ENCODE results near the gene USP8.
"Not testable (repeated sequence)": the region's sequence is repeated elsewhere in the genome, so short reads cannot be mapped to it uniquely, and the experiment has no call there.

The USP8 gene

DNA sequence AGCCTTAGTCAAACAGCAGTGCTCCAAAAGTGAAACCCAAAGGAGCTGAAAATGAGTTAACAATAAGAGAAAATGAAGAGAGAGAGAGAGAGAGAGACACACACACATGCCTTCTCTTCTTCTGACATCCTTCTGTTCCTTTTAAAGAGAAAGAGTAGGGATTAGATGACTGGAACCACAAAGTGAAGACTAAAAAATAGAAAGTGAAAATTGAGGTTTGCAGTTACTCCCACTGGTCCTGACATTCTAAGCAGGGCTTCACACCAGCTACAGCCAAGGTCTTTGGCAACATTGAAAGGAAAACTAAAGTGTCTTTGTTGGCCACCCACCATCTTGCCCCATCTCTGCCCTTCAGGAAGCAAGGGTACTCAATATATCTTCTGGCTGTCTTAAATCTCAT, 63.1 kb downstream of the USP8 start:
- no peaks in the 10 kb centered on the region for H3K9me3 Mint-ChIP-seq
- H3K4me1 Mint-ChIP-seq (ENCODE audit: low read depth) = peaks cover 10% of the 10 kb centered on the region
- peaks cover 44% of the 10 kb centered on the region for H3K36me3 Mint-ChIP-seq (ENCODE audit: low read depth)
- H3K27ac Mint-ChIP-seq = peak overlapping the region; percentile 6
- H3K4me3 Mint-ChIP-seq = no peak overlapping the region
- no peaks in the 10 kb centered on the region for H3K27me3 Mint-ChIP-seq (ENCODE audit: low read depth)

GRCh38 chr15:50493625-50494024, 69.4 kb downstream of the USP8 start:
- Mint-ChIP-seq H3K27ac (no peak overlapping the region), H3K27me3 (ENCODE audit: low read depth) (no peaks in the 10 kb centered on the region), H3K36me3 (ENCODE audit: low read depth) (peaks cover 35% of the 10 kb centered on the region), H3K4me3 (no peak overlapping the region), H3K9me3 (no peaks in the 10 kb centered on the region), H3K4me1 (ENCODE audit: low read depth) (no peaks in the 10 kb centered on the region)

DNA sequence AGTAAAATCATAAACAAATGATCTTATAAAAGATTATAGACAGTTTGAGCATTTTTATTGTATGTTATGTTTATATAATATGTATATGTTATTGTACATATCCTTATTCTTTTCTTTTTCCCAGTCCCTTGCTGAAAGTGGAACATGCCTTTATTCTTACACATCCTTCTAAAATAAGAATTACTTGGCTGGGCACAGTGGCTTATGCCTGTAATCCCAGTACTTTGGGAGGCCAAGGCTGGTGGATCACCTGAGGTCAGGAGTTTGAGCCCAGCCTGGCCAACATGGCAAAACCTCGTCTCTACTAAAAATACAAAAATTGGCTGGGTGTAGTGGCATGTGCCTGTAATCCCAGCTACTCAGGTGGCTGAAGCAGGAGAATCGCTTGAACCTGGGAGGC, 70.3 kb downstream of the USP8 start:
- H3K27ac Mint-ChIP-seq; H3K9me3 Mint-ChIP-seq; H3K4me3 Mint-ChIP-seq; H3K27me3 Mint-ChIP-seq (ENCODE audit: low read depth); H3K4me1 Mint-ChIP-seq (ENCODE audit: low read depth): not testable (repeated sequence)
- H3K36me3 Mint-ChIP-seq (ENCODE audit: low read depth) = peaks cover 42% of the 10 kb centered on the region

DNA sequence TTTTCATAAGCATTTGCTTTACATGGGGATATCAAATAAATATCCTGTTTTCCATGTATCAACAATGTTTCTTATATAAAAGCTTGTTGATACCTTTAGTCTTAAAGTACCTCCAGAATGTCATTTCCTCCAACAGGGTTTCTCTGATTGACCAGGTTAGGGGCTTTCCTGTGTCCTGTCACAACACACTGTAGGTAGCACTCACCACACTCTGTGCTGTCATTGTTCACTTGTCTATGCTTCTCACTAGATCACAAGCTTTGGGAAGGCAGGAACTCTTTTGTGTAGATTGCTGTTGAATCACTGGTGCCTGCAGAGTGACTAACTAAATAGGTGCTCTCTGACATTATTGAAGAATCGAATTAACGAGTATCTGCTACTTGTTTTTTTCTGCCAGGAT, 72.5 kb downstream of the USP8 start:
- Mint-ChIP-seq H3K4me1 (ENCODE audit: low read depth) (no peaks in the 10 kb centered on the region), H3K27me3 (ENCODE audit: low read depth) (no peaks in the 10 kb centered on the region), H3K9me3 (no peaks in the 10 kb centered on the region), H3K4me3 (no peak overlapping the region), H3K27ac (peak overlapping the region; percentile 3), H3K36me3 (ENCODE audit: low read depth) (peaks cover 42% of the 10 kb centered on the region)

DNA sequence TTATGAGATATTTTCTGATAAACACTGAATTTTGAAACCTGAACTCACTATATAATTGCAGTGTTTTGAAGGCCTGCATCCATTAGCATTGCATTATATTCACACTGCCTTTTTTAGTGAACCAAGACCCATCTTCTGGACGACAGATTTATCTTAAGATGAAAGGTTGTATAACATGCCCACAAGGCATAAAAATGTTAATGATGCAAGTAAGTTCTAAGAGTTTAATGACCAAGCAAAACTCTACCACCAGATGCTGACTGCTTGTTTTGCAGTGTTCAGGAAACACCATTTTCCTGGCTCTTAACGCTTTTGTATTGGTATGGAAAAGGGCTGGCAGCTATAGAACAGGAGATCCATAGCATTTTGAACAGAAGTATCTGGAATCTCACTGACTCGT, 76.1 kb downstream of the USP8 start:
- Mint-ChIP-seq H3K4me3 (no peak overlapping the region), H3K4me1 (ENCODE audit: low read depth) (peaks cover 6% of the 10 kb centered on the region), H3K27me3 (ENCODE audit: low read depth) (no peaks in the 10 kb centered on the region), H3K9me3 (no peaks in the 10 kb centered on the region), H3K27ac (no peak overlapping the region), H3K36me3 (ENCODE audit: low read depth) (peaks cover 35% of the 10 kb centered on the region)

GRCh38 chr15:50501815-50502214, 77.6 kb downstream of the USP8 start:
- peaks cover 28% of the 10 kb centered on the region for H3K36me3 Mint-ChIP-seq (ENCODE audit: low read depth)
- no peaks in the 10 kb centered on the region for H3K27me3 Mint-ChIP-seq (ENCODE audit: low read depth)
- no peaks in the 10 kb centered on the region for H3K9me3 Mint-ChIP-seq
- no peak overlapping the region for H3K27ac Mint-ChIP-seq
- H3K4me1 Mint-ChIP-seq (ENCODE audit: low read depth) = peaks cover 7% of the 10 kb centered on the region
- no peak overlapping the region for H3K4me3 Mint-ChIP-seq

DNA sequence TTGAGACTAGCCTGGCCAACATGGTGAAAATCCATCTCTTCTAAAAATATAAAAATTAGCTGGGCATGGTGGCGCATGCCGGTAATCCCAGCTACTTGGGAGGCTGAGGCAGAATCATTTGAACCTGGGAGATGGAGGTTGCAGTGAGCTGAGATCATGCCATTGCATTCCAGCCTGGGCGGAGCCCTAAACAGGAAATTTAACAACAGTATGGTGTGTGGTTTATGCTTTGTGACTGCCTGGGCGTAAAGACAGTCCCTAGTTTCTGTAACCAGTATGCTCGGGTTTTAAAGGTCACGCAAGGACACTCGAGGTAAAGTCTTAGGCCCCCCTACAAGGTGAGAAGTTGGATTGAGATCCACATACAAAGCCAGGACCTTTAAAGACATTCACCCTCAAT, 78.9 kb downstream of the USP8 start:
- H3K27ac Mint-ChIP-seq = no peak overlapping the region

DNA sequence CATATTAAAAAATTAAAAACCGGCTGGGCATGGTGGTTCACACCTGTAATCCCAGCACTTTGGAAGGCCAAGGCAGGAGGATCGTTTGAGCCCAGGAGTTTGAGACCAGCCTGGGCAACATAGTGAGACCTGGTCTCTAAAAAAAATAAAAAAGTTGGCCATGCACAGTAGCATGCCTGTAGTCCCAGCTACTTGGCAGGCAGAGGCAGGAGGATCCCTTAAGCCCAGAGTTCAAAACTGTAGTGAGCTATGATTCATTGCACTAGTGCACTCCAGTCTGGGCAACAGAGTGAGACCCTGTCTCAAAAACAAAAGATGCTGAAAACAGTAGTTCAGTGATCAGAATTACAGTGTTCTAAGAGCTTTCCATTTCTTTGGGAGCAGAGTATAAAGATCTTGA, 81.5 kb downstream of the USP8 start:
- not testable (repeated sequence) for H3K36me3 Mint-ChIP-seq (ENCODE audit: low read depth); H3K4me3 Mint-ChIP-seq; H3K9me3 Mint-ChIP-seq; H3K4me1 Mint-ChIP-seq (ENCODE audit: low read depth); H3K27ac Mint-ChIP-seq; H3K27me3 Mint-ChIP-seq (ENCODE audit: low read depth)

More for the DNA sequence above, 78.9 kb downstream of the USP8 start:
- H3K4me3 Mint-ChIP-seq = no peak overlapping the region
- peaks cover 7% of the 10 kb centered on the region for H3K4me1 Mint-ChIP-seq (ENCODE audit: low read depth)
- peaks cover 24% of the 10 kb centered on the region for H3K36me3 Mint-ChIP-seq (ENCODE audit: low read depth)
- no peaks in the 10 kb centered on the region for H3K27me3 Mint-ChIP-seq (ENCODE audit: low read depth)
- no peaks in the 10 kb centered on the region for H3K9me3 Mint-ChIP-seq

GRCh38 chr15:50506121-50506520, 81.9 kb downstream of the USP8 start:
- Mint-ChIP-seq H3K4me3 (no peak overlapping the region), H3K4me1 (ENCODE audit: low read depth) (peaks cover 7% of the 10 kb centered on the region), H3K36me3 (ENCODE audit: low read depth) (peaks cover 6% of the 10 kb centered on the region), H3K27me3 (ENCODE audit: low read depth) (no peaks in the 10 kb centered on the region), H3K27ac (no peak overlapping the region), H3K9me3 (no peaks in the 10 kb centered on the region)

DNA sequence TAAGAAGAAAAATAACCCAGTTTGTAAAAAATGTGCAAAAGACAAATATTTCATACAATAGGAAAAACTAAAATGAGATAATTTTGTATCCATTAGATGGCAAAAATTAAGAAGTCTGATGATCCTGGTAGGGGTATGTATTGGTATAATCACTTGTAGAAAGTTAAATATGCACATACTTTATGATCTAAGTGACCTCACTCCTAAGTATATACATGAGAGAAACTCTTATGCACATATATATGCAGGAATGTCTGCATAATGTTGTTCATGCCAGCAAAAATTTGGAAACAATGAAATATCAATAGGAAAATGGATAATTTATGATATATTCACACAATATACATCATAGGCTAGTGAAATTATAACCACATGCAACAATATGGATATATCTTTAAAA, 88.8 kb downstream of the USP8 start:
- H3K36me3 Mint-ChIP-seq (ENCODE audit: low read depth) = no peaks in the 10 kb centered on the region
- H3K4me1 Mint-ChIP-seq (ENCODE audit: low read depth) = no peaks in the 10 kb centered on the region
- no peaks in the 10 kb centered on the region for H3K27me3 Mint-ChIP-seq (ENCODE audit: low read depth)
- no peak overlapping the region for H3K4me3 Mint-ChIP-seq
- no peaks in the 10 kb centered on the region for H3K9me3 Mint-ChIP-seq
- H3K27ac Mint-ChIP-seq = no peak overlapping the region

GRCh38 chr15:50519740-50520425, 95.7 kb downstream of the USP8 start:
- Mint-ChIP-seq H3K27me3 (ENCODE audit: low read depth) (no peaks in the 10 kb centered on the region), H3K27ac (no peak overlapping the region), H3K9me3 (peaks cover 3% of the 10 kb centered on the region), H3K36me3 (ENCODE audit: low read depth) (no peaks in the 10 kb centered on the region), H3K4me3 (no peak overlapping the region), H3K4me1 (ENCODE audit: low read depth) (no peaks in the 10 kb centered on the region)

- Mint-ChIP-seq H3K27me3 (ENCODE audit: low read depth) (no peaks in the 10 kb centered on the region), H3K4me1 (ENCODE audit: low read depth) (no peaks in the 10 kb centered on the region), H3K9me3 (peaks cover 3% of the 10 kb centered on the region), H3K27ac (no peak overlapping the region), H3K4me3 (no peak overlapping the region), H3K36me3 (ENCODE audit: low read depth) (no peaks in the 10 kb centered on the region)
Measured at GRCh38 chr15:50523851-50524251, 99.6 kb downstream of the USP8 start.

DNA sequence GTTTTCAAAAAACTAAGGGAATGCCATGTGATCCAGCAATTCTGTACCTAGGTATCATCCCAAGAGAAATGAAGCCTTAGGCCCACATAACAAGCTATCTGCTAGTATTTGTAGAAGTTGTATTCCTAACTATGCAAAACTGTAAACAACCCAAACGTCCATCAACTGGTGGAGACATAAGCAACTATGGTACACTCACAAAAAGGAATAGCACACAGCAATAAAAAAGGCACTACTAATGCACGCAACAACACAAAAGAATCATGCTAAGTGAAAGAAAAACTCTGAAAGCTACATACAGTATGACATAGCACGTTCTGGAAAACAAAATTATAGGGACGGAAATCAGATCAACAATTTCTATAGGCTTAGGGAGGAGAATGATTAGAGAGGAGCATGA, 107.0 kb downstream of the USP8 start:
- Mint-ChIP-seq H3K4me3 (no peak overlapping the region), H3K27ac (no peak overlapping the region), H3K4me1 (ENCODE audit: low read depth) (no peaks in the 10 kb centered on the region), H3K36me3 (ENCODE audit: low read depth) (no peaks in the 10 kb centered on the region), H3K9me3 (no peaks in the 10 kb centered on the region), H3K27me3 (ENCODE audit: low read depth) (no peaks in the 10 kb centered on the region)

GRCh38 chr15:50531766-50532165, 107.6 kb downstream of the USP8 start:
- Mint-ChIP-seq H3K27me3 (ENCODE audit: low read depth) (no peaks in the 10 kb centered on the region), H3K27ac (no peak overlapping the region), H3K4me1 (ENCODE audit: low read depth) (no peaks in the 10 kb centered on the region), H3K9me3 (no peaks in the 10 kb centered on the region), H3K4me3 (no peak overlapping the region), H3K36me3 (ENCODE audit: low read depth) (no peaks in the 10 kb centered on the region)

DNA sequence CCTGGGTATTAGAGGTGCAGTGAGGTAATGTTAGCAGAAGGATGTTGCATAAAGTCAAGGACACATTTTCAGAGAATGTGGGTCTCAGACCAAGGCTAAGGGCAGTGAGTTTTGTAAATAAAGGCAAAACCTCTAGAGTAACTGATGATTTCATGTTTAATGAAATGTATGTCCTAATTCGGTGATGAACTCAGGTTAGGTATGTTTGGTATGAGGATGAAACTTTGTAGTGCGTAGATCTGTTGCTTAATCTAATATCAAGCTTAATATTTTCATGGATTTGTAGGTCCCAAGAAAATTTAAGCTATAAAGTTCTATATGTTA, 118.6 kb downstream of the USP8 start:
- Mint-ChIP-seq H3K4me1 (ENCODE audit: low read depth) (no peaks in the 10 kb centered on the region), H3K9me3 (no peaks in the 10 kb centered on the region), H3K36me3 (ENCODE audit: low read depth) (no peaks in the 10 kb centered on the region), H3K27ac (no peak overlapping the region), H3K27me3 (ENCODE audit: low read depth) (peaks cover 3% of the 10 kb centered on the region), H3K4me3 (no peak overlapping the region)

DNA sequence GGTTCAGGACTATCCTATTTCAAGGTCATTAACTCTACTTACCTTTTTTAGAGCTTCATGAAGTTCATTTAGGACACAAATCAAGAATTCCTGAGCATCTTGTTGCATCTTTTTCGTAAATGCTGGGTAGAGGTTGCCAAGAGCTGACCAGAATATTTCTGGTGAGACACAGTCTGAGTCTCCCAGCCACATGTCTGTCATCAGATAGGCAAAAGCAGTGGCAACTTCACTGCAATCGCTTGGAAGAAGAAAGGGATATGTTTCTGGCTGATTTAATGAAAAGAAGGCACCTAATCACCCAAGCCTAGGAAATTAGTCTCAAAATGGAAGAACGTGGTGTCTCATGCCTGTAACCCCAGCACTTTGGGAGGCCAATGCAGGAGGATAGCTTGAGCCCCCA, 119.4 kb downstream of the USP8 start:
- H3K36me3 Mint-ChIP-seq (ENCODE audit: low read depth) = no peaks in the 10 kb centered on the region
- H3K27ac Mint-ChIP-seq = no peak overlapping the region
- no peaks in the 10 kb centered on the region for H3K4me1 Mint-ChIP-seq (ENCODE audit: low read depth)
- no peak overlapping the region for H3K4me3 Mint-ChIP-seq
- H3K9me3 Mint-ChIP-seq = no peaks in the 10 kb centered on the region
- H3K27me3 Mint-ChIP-seq (ENCODE audit: low read depth) = peaks cover 3% of the 10 kb centered on the region

Measured in T-helper 1 cell treated with Interleukin-12 subunit alpha and Interleukin-12 subunit beta and Interleukin-4 antibody, amounts not matched to agents 30 μg/mL and 1 μg/mL, for 36 hours (primary cell).